Keratinocyte (primary cell): ENCODE measurements around the gene SLC44A5. TPM values are rescaled to one million over a fixed set of nuclear protein-coding genes. Genes with fewer than 3 reads are reported as not detected.

Source experiments
- DNase-seq: peaks from one replicate; pipeline ENCODE4 v3.0.0-alpha.2; 2011; ENCODE audit warnings: low read depth, missing footprints, low spot score
- FAIRE-seq: peaks from 2 replicates; lab custom pipeline; 2011; peaks lifted over from hg19 to GRCh38; lab: Jason Lieb, UNC
- H2AFZ ChIP-seq: 2 replicates; pipeline ENCODE4 v1.6.0; 2012; ENCODE audit warnings: low read length, control low read depth, inconsistent platforms; ENCODE audit not compliant: control insufficient read depth
- H3K27ac ChIP-seq: 2 replicates; pipeline ENCODE4 v1.5.1; 2011; ENCODE audit warnings: low read length; ENCODE audit not compliant: control insufficient read depth, insufficient read depth
- H3K27me3 ChIP-seq: 3 replicates; pipeline ENCODE4 v1.6.0; 2011; ENCODE audit warnings: low read length; ENCODE audit not compliant: control insufficient read depth, insufficient read depth; ENCODE audit errors: extremely low read depth
- H3K36me3 ChIP-seq, 2 experiments: 2 replicates in 1 of 2; 3 replicates in 1 of 2; pipeline ENCODE4 v1.5.1; 2011; ENCODE audit warnings: low read length in 2 of 2, mild to moderate bottlenecking in 1 of 2; ENCODE audit not compliant: control insufficient read depth in 2 of 2, insufficient read depth in 2 of 2; ENCODE audit errors: extremely low read depth in 1 of 2
- H3K4me1 ChIP-seq: 3 replicates; pipeline ENCODE4 v1.5.1; 2011; ENCODE audit warnings: low read length; ENCODE audit not compliant: control insufficient read depth, insufficient read depth; ENCODE audit errors: extremely low read depth
- H3K4me2 ChIP-seq: 3 replicates; pipeline ENCODE4 v1.6.0; 2011; ENCODE audit warnings: low read depth, low read length; ENCODE audit not compliant: control insufficient read depth, insufficient read depth; ENCODE audit errors: extremely low read depth
- H3K4me3 ChIP-seq, 3 experiments: fragments of 200-600 bp in 1 of 3; sonication (generic) in 1 of 3; 2 replicates in 2 of 3; 3 replicates in 1 of 3; pipeline ENCODE4 v1.5.1; 2011 to 2016; ENCODE audit warnings: low read length in 3 of 3, mild to moderate bottlenecking in 3 of 3, control low read depth in 2 of 3, inconsistent platforms in 1 of 3, low read depth in 1 of 3, mixed read lengths in 1 of 3, mixed run types in 1 of 3, moderate library complexity in 1 of 3; ENCODE audit not compliant: control insufficient read depth in 2 of 3, insufficient read depth in 2 of 3; ENCODE audit errors: extremely low read depth in 1 of 3
- H3K79me2 ChIP-seq: 2 replicates; pipeline ENCODE4 v1.6.0; 2012; ENCODE audit warnings: low read length; ENCODE audit not compliant: control insufficient read depth, insufficient read depth
- H3K9ac ChIP-seq: 3 replicates; pipeline ENCODE4 v1.6.0; 2011; ENCODE audit warnings: low read length; ENCODE audit not compliant: control insufficient read depth, insufficient read depth; ENCODE audit errors: extremely low read depth
- H3K9me1 ChIP-seq: 3 replicates; pipeline ENCODE4 v1.6.0; 2011; ENCODE audit warnings: low read length; ENCODE audit not compliant: control insufficient read depth, insufficient read depth; ENCODE audit errors: extremely low read depth
- H3K9me3 ChIP-seq: 2 replicates; pipeline ENCODE4 v1.5.1; 2012; ENCODE audit warnings: low read depth, low read length; ENCODE audit not compliant: control insufficient read depth
- H4K20me1 ChIP-seq: 3 replicates; pipeline ENCODE4 v1.6.0; 2011; ENCODE audit warnings: low read length; ENCODE audit not compliant: control insufficient read depth, insufficient read depth; ENCODE audit errors: extremely low read depth
- CTCF ChIP-seq, 3 experiments: IDR thresholded peaks in 1 of 3; conservative IDR thresholded peaks in 1 of 3; optimal IDR thresholded peaks in 1 of 3; 2 replicates in 2 of 3; 3 replicates in 1 of 3; pipeline versions ENCODE3 to v1.5.1; 2011; ENCODE audit warnings: low read length in 3 of 3, mild to moderate bottlenecking in 3 of 3, moderate library complexity in 2 of 3, control low read depth in 1 of 3, inconsistent platforms in 1 of 3; ENCODE audit not compliant: insufficient read depth in 2 of 3; ENCODE audit errors: extremely low read depth in 1 of 3
- EZH2 ChIP-seq: IDR thresholded peaks from one replicate; pipeline ENCODE4 v1.6.1; 2012; ENCODE audit warnings: inconsistent platforms, mild to moderate bottlenecking, low read length, moderate library complexity
- dilution Hi-C: fragments of 300-500 bp; cut with MboI; formaldehyde crosslinking; loops from one replicate; pipeline ENCODE4 v1.7.0; 2020; ENCODE audit warnings: low sequenced_read_pairs; ENCODE audit not compliant: extremely low pct_ligation_motif_present
- polyA plus RNA-seq, 5 experiments: library from polyadenylated mRNA; depleted of rRNA in 3 of 5; stranded (reverse) in 3 of 5; stranded (forward) in 1 of 5; unstranded in 1 of 5; fragments of >200 nt; gene quantifications; 1 replicate in 1 of 5; 2 replicates in 3 of 5; 3 replicates in 1 of 5; pipeline versions ENCODE4 v1.2.1 to v1.2.3, GENCODE V29; 2011 to 2012; ENCODE audit warnings: missing spikeins in 2 of 5, low read depth in 1 of 5, low replicate concordance in 1 of 5

Gene SLC44A5
- polyA plus RNA-seq, 1 donor (not counting 4 experiments of a cell fraction or from before 2014, with no cell fraction given) = 0.72 TPM

GRCh38 chr1:75503221-75503974, 107.5 kb downstream of the SLC44A5 start:
- dilution Hi-C loops = no loop called here
- no peak overlapping the region for H2AFZ ChIP-seq
- no peak overlapping the region for H3K27ac ChIP-seq
- H3K27me3 ChIP-seq = no peaks in the 10 kb centered on the region
- no peaks in the 10 kb centered on the region for H3K9me3 ChIP-seq
- no peaks in the 10 kb centered on the region for H3K36me3 ChIP-seq
- TF ChIP-seq CTCF (optimal IDR thresholded peaks at IDR 0.05 in 1 of 3, IDR thresholded peaks at IDR 0.05 in 1 of 3, conservative IDR thresholded peaks at IDR 0.05 in 1 of 3; ENCODE audit: extremely low read depth in 1 of 3, insufficient read depth in 2 of 3, low read length in 3 of 3) (no peak), EZH2 (no peak)
- H3K4me3 ChIP-seq = no peak overlapping the region
- H3K4me2 ChIP-seq = no peak overlapping the region
- H3K9ac ChIP-seq = no peak overlapping the region
- H3K4me1 ChIP-seq = no peaks in the 10 kb centered on the region
- H3K9me1 ChIP-seq = no peaks in the 10 kb centered on the region
- no peaks in the 10 kb centered on the region for H4K20me1 ChIP-seq
- FAIRE-seq (no peak), DNase-seq (no peak)
- no peaks in the 10 kb centered on the region for H3K79me2 ChIP-seq

DNA sequence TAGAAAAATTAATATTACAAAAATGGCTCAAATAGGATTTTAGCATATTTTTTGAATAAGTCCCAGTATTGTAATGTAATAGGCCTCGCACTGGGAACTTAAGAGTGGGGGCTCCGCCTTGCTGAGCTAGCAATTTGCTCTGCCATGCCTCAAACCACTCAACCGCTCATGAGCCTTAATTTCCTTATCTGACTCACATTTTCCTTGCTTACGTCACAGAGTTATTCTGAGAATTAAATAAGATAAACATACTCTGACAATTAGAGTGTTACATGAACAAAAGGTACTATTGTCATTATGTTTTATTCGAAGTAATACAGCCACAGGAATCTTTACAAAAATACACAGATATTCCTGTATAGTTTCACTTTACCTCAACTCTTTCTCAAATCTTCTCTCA, 108.1 kb downstream of the SLC44A5 start:
- dilution Hi-C loops = no loop called here
- H3K36me3 ChIP-seq = no peaks in the 10 kb centered on the region
- H3K27me3 ChIP-seq = no peaks in the 10 kb centered on the region
- FAIRE-seq (no peak), DNase-seq (no peak)
- H3K9me1 ChIP-seq = no peaks in the 10 kb centered on the region
- no peaks in the 10 kb centered on the region for H3K4me1 ChIP-seq
- H3K4me3 ChIP-seq = no peak overlapping the region
- H3K9me3 ChIP-seq = no peaks in the 10 kb centered on the region
- no peak overlapping the region for H3K27ac ChIP-seq
- H2AFZ ChIP-seq = no peak overlapping the region
- H3K4me2 ChIP-seq = no peak overlapping the region
- H3K79me2 ChIP-seq = no peaks in the 10 kb centered on the region
- TF ChIP-seq EZH2 = no peak
- TF ChIP-seq CTCF (optimal IDR thresholded peaks at IDR 0.05 in 1 of 3, IDR thresholded peaks at IDR 0.05 in 1 of 3, conservative IDR thresholded peaks at IDR 0.05 in 1 of 3; ENCODE audit: extremely low read depth in 1 of 3, insufficient read depth in 2 of 3, low read length in 3 of 3) = no peak
- H4K20me1 ChIP-seq = no peaks in the 10 kb centered on the region
- H3K9ac ChIP-seq = no peak overlapping the region
